Effector memory CD8-positive, alpha-beta T cell (primary cell): ENCODE results near the gene WNK2.

Experiments
- ATAC-seq: fragments of 150-1000 bp; cut with Tn5 transposase; replicated peaks from 2 replicates; pipeline ENCODE4 v1.10.0; 2021; ENCODE audit warnings: mild to moderate bottlenecking, moderate library complexity
- DNase-seq, 3 experiments: peaks; one replicate each; pipeline ENCODE4 v3.0.0; 2021
- H3K27ac Mint-ChIP-seq, 2 donors: one replicate each; pipeline ENCODE4 v1.8.0; 2022; ENCODE audit warnings: mild to moderate bottlenecking in 2 of 2, mixed read lengths in 2 of 2, moderate library complexity in 2 of 2
- H3K27me3 Mint-ChIP-seq, 2 donors: one replicate each; pipeline ENCODE4 v1.8.0; 2022; ENCODE audit warnings: mixed read lengths in 2 of 2
- H3K36me3 Mint-ChIP-seq: one replicate; pipeline ENCODE4 v1.8.0; 2022; ENCODE audit warnings: mild to moderate bottlenecking, moderate library complexity, mixed read lengths; ENCODE audit not compliant: insufficient read depth
- H3K4me1 Mint-ChIP-seq, 2 donors: one replicate each; pipeline ENCODE4 v1.8.0; 2022; ENCODE audit warnings: low read depth in 2 of 2, mixed read lengths in 2 of 2
- H3K4me3 Mint-ChIP-seq, 2 donors: one replicate each; pipeline ENCODE4 v1.8.0; 2022; ENCODE audit warnings: mild to moderate bottlenecking in 2 of 2, mixed read lengths in 2 of 2, moderate library complexity in 2 of 2
- H3K9me3 Mint-ChIP-seq, 2 donors: one replicate each; pipeline ENCODE4 v1.8.0; 2022; ENCODE audit warnings: mixed read lengths in 2 of 2

WNK2 gene

DNA sequence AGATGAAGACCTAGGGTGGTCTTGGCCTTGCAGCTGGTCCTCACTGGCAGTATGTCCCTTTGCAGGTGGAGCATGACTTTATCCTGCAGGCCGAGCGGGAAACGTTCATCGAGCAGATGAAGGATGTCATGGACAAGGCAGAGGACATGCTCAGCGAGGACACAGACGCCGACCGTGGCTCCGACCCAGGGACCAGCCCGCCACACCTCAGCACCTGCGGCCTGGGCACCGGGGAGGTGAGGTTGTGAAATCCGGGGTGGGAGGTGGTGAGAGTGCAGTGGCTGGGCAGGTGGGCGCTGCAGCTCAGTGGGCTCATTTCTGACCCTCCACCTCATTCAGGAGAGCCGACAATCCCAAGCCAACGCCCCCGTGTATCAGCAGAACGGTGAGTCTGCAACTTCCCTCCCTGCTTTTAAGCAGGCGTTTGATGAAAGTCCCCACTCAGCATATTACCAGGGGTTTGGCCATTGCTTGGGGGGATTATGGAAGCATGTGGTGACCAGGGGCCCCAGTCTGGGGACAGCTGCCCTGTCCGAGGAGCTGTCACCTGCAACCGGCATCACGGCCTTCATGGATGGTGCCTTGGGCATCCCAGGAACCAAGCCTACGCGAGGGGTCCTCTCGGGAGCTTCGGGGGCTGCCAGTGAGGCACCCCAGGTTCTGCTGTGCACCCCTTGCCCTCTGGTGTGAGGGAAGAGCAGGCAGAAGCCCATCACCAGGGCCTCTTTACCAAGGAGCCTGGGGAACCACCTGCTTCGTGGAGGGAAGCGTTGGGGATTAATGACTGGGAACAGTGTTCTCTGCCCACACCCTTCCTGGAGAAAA lies 84.0 kb downstream of the WNK2 start:
- H3K4me3 Mint-ChIP-seq: no peak overlapping the region
- DNase-seq (no peak), ATAC-seq (no peak)
- H3K27me3 Mint-ChIP-seq: peaks cover 43 to 78% of the 10 kb centered on the region in 2 donors
- H3K36me3 Mint-ChIP-seq: no peaks in the 10 kb centered on the region
- peaks cover 8 to 9% of the 10 kb centered on the region in 2 donors for H3K4me1 Mint-ChIP-seq
- no peaks in the 10 kb centered on the region for H3K9me3 Mint-ChIP-seq
- H3K27ac Mint-ChIP-seq: no peak overlapping the region

DNA sequence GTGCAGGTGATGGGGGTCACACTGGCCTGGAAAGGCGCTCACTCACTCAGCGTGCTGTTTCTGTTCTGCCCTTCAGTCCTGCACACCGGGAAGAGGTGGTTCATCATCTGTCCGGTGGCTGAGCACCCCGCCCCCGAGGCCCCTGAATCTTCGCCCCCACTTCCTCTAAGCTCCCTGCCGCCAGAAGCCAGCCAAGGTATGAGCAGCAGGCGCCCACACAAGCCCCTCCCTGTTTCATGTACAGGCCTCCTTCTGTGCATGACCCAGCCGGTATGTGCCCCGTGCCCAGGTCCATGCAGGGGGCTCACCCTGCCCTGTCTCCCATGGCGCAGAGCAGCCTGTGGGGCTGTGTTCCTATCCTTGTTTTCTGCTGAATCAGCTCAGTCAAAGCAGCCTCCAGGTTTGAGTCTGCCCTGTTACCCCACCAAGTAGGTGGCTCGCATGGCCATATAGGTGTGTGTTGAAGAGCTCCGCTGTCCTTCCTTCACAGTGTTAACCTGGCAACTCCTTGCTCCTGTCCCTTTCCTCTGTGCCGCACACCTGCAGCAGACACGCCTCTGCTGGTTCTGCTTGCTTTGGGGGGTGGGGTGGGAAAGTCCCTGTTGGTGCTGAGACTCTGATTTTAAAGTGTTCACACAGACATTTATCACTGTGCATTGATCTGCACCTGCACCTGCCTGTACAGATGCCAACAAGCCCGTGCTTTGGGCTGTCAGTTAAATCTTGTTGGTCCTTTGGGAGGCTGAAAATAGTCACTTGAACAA lies 84.8 kb downstream of the WNK2 start:
- peaks cover 8 to 9% of the 10 kb centered on the region in 2 donors for H3K4me1 Mint-ChIP-seq
- ATAC-seq: peak; percentile 35
- no peak for DNase-seq
- H3K9me3 Mint-ChIP-seq: no peaks in the 10 kb centered on the region
- peak overlapping the region in 1 of 2 donors; percentile 51 for H3K4me3 Mint-ChIP-seq
- no peaks in the 10 kb centered on the region for H3K36me3 Mint-ChIP-seq
- H3K27ac Mint-ChIP-seq: no peak overlapping the region
- peaks cover 41 to 79% of the 10 kb centered on the region in 2 donors for H3K27me3 Mint-ChIP-seq

DNA sequence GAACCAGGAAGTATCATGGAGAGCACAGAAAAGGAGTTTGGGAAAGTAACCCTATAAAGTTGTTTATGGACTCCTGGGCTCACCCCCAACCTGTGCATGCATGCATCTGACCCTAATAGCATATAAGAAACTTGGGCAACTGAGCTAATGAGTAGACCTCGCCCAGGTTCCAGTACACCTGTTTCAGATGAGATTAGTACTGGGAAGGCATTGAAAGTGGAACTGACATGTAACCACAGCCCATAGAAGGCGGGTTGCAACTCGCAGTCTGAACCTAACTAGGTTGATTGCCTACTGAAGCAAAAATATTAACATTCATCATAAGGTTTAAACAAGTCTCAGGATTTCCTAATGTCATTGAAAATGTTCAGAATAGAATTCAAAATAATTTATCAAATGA lies 87.0 kb downstream of the WNK2 start:
- DNase-seq (no peak), ATAC-seq (no peak)
- Mint-ChIP-seq H3K9me3 (no peaks in the 10 kb centered on the region), H3K4me1 (peaks cover 8 to 9% of the 10 kb centered on the region in 2 donors), H3K27me3 (peaks cover 47 to 76% of the 10 kb centered on the region in 2 donors), H3K4me3 (no peak overlapping the region), H3K27ac (no peak overlapping the region), H3K36me3 (no peaks in the 10 kb centered on the region)

DNA sequence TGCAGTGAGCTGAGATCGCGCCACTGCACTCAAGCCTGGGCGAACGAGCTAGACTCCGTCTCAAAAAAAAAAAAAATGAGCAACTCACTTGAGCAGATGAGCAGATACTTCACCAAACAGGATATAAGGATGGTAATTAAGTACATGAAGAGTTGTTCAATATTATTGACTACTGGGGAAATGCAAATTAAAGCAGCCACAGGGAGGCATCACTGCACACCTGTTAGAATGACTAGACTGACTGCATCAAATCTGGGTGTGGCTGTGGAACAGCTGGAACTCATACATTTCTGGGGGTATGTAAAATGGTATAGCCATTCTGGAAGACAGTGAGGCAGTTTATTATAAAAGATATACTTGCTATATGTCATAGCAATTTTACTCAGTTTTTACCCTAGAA lies 93.0 kb downstream of the WNK2 start:
- ATAC-seq (no peak), DNase-seq (no peak)
- H3K4me1 Mint-ChIP-seq: no peaks in the 10 kb centered on the region
- H3K9me3 Mint-ChIP-seq: no peaks in the 10 kb centered on the region
- no peaks in the 10 kb centered on the region for H3K36me3 Mint-ChIP-seq
- no peak overlapping the region for H3K27ac Mint-ChIP-seq
- peaks cover 50 to 60% of the 10 kb centered on the region in 2 donors for H3K27me3 Mint-ChIP-seq
- no peak overlapping the region for H3K4me3 Mint-ChIP-seq

DNA sequence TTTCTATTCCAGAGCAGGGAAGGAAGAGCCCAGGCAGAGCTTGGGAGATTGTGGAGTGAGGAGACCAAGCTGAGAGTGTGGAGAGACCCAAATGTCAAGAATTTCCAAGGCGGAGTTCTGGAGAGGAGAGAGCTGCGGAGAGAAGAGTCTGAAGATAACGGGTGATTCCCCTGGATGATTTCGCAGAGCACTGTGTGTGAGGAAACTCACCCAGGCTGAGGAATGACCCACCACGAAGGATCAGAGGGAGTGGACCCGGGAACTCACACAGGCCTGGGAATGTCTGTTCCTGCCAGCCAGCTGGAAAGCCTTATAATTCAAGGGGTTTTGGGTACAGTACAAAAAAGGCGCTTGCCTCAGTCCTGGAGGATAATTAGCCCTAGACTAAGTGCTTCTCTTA lies 94.2 kb downstream of the WNK2 start:
- Mint-ChIP-seq H3K27ac (no peak overlapping the region), H3K4me3 (no peak overlapping the region), H3K4me1 (no peaks in the 10 kb centered on the region), H3K27me3 (peaks cover 59 to 62% of the 10 kb centered on the region in 2 donors), H3K36me3 (no peaks in the 10 kb centered on the region), H3K9me3 (no peaks in the 10 kb centered on the region)
- no peak for ATAC-seq
- no peak for DNase-seq

DNA sequence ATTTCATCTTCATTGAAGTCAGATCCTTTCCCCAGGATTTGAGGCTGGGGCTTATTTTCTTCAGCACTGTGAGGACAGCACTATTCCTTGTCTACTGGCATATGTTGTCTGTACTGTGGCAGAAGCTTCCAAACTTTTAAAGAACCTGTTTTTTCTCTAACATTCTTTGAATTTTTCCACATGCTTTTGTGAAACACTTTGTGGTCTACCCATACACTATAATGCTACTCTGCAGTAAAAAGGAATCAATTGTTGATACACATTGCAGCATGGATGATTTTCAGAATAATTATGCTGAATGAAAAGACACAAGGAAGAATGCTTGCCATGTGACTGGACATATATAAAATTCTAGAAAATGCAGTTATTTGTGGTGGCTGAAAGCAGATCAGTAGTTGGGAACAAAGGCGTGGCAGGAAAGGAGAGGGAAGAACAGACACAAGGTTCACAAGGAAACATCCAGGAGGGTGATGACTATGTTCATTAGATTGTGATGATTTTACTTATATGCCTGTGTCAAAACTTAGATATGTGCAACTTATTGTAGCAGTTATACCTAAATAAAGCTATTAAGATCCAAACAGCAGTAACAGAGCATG lies 96.8 kb downstream of the WNK2 start:
- Mint-ChIP-seq H3K27ac (no peak overlapping the region), H3K4me1 (no peaks in the 10 kb centered on the region), H3K27me3 (peaks cover 53 to 58% of the 10 kb centered on the region in 2 donors), H3K4me3 (no peak overlapping the region), H3K9me3 (no peaks in the 10 kb centered on the region), H3K36me3 (no peaks in the 10 kb centered on the region)
- ATAC-seq (no peak), DNase-seq (no peak)

DNA sequence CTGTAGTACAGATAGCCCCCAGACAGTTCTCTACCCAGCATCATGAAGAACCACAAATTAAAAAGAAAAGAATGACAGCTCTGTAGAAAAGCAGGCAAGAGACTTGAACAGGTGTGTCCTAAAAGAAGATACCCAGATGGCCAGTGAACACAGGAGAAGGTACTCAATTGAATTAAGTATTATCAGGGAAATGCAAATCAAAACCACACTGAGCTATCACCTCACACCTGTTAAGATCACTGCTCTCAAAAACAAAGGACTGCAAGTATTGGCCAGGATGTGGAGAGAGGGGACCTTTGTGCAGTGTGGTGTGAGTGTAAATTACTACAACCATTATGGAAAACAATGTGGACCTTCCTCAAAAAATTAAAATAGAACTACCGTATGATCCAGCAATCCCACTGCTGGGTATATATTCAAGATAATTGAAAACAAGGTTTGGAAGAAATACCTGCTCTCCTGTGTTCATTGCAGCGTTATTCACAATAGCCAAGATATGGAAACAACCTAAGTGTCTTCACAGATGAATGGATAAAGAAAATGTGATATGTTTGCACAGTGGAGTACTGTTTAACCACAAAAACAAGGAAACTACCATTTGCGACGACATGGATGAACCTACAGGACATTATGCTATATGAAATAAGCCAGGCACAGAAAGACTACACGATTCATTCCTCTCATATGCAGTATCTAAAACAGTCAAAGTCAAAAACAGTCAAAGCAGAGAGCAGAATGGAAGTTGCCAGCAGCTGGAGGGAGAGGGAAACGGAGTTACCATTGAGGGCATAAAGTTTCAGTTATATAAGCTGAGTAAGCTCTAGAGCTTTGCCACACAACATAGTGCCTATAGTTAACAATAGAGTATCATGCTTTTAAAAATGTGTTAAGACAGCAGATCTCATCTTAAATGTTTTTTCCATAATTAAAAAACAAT lies 102.6 kb downstream of the WNK2 start:
- Mint-ChIP-seq H3K9me3 (no peaks in the 10 kb centered on the region), H3K36me3 (no peaks in the 10 kb centered on the region), H3K4me1 (no peaks in the 10 kb centered on the region), H3K27ac (no peak overlapping the region), H3K27me3 (peaks cover 69 to 71% of the 10 kb centered on the region in 2 donors), H3K4me3 (no peak overlapping the region)
- DNase-seq (no peak), ATAC-seq (no peak)

DNA sequence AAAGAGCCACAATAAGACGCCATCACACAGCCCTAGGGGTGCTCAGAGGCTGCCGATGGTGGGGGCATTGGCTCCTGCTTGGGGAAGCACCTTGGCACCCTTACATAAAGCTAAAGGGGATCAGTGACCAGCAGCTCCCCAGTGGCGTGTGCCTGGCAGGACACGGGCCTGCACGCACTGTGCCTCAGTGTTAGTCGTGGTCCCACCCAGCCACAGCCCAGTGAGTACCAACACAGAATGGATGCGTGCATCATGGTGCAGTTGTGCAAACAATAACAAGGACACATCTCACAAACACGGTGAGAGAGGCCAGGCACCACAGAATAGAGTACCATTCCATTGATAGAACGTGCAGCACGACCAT lies 103.2 kb downstream of the WNK2 start:
- Mint-ChIP-seq H3K36me3 (no peaks in the 10 kb centered on the region), H3K4me3 (no peak overlapping the region), H3K27ac (no peak overlapping the region), H3K9me3 (no peaks in the 10 kb centered on the region), H3K4me1 (no peaks in the 10 kb centered on the region), H3K27me3 (peaks cover 69 to 71% of the 10 kb centered on the region in 2 donors)
- ATAC-seq (no peak), DNase-seq (no peak)

DNA sequence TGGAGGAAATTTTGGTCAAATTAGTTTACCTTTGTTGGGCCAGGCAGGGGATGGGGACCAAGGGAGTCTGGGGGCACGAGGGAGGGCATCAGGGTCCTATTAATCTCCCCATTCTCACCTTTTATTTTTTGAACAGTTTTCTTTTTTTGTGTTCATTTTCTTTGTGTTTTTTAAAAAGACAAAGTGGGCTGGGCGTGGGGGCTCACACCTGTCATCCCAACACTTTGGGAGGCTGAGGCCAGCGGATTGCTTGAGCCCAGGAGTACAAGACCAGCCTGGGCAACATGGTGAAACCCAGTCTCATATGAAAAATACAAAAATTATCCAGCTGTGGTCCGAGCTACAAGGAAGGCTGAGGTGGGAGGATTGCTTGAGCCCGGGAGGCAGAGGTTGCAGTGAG lies 103.7 kb downstream of the WNK2 start:
- ATAC-seq: no peak
- H3K27me3 Mint-ChIP-seq: peaks cover 64 to 69% of the 10 kb centered on the region in 2 donors
- H3K4me3 Mint-ChIP-seq: no peak overlapping the region
- H3K27ac Mint-ChIP-seq: no peak overlapping the region
- H3K36me3 Mint-ChIP-seq: no peaks in the 10 kb centered on the region
- H3K9me3 Mint-ChIP-seq: no peaks in the 10 kb centered on the region
- DNase-seq: no peak
- H3K4me1 Mint-ChIP-seq: no peaks in the 10 kb centered on the region

DNA sequence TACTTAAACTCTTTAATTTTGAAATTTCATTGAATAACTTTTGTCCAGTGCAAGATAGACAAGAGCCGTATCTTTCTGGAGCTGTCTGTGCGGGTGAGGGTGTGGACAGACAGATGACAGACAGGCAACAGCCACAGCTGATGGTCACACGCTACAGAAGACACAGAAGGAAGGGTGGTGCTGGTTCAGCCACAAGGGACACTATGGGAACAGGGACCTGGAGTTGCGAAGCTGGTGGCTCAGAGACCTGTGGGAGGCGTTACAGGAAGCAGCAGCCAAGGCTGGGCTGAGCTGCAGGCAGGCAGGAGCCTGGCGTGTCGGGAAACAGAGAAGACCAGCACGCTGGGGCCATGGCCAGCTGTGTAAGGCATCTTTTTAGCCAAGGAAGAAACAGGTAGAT lies 104.4 kb downstream of the WNK2 start:
- Mint-ChIP-seq H3K27me3 (peaks cover 59 to 70% of the 10 kb centered on the region in 2 donors), H3K27ac (peak overlapping the region in 1 of 2 donors; percentile 28), H3K9me3 (no peaks in the 10 kb centered on the region), H3K4me1 (no peaks in the 10 kb centered on the region), H3K4me3 (no peak overlapping the region), H3K36me3 (no peaks in the 10 kb centered on the region)
- no peak for DNase-seq
- no peak for ATAC-seq

DNA sequence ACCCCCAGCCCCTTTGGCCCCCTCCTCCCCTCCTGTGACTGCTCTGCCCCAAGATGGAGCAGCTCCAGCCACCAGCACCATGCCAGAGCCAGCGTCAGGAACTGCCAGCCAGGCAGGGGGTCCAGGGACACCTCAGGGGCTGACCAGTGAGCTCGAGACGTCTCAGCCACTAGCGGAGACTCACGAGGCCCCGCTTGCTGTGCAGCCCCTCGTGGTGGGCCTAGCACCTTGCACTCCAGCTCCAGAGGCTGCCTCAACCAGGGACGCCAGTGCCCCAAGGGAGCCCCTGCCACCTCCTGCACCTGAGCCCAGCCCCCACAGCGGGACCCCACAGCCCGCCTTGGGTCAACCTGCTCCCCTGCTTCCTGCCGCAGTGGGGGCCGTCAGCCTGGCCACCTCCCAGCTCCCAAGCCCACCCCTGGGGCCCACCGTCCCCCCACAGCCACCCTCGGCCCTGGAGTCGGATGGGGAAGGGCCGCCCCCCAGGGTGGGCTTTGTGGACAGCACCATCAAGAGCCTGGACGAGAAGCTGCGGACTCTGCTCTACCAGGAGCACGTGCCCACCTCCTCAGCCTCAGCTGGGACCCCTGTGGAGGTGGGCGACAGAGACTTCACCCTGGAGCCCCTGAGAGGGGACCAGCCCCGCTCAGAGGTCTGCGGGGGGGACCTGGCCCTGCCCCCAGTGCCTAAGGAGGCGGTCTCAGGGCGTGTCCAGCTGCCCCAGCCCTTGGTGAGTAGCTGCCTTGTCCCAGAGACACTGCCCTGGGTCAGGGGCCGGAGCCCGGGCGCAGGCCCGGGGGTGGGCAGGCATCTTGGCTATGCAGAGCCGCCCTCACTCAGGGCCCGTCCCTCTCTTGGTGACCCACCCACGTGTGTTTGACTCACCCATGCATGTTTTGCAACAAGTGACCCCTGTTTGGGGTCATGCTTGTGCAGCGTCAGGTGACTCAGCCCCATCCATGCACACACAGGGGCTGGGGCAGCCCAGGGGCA lies 105.2 kb downstream of the WNK2 start:
- Mint-ChIP-seq H3K4me1 (no peaks in the 10 kb centered on the region), H3K36me3 (no peaks in the 10 kb centered on the region), H3K27ac (peak overlapping the region in 1 of 2 donors; percentile 4), H3K27me3 (peaks cover 60 to 72% of the 10 kb centered on the region in 2 donors), H3K9me3 (no peaks in the 10 kb centered on the region), H3K4me3 (no peak overlapping the region)
- no peak for ATAC-seq
- no peak for DNase-seq
